Endothelial cell of umbilical vein (primary cell): ENCODE measurements around the gene PAK4. TPM values are rescaled to one million over a fixed set of nuclear protein-coding genes. Genes with fewer than 3 reads are reported as not detected.

ENCODE experiments used
- BruUV-seq: library from RNA; stranded (reverse); fragments of 400-500 nt; replicated peaks from 2 replicates; lab custom pipeline; 2021; lab: Mats Ljungman, UMichigan
- CTCF ChIA-PET: fragments of 300-600, 350-600 bp; sonication (Branson Sonifier 250); formaldehyde crosslinking; loops from one replicate; lab custom pipeline; 2021; ENCODE audit warnings: antibody characterized with exemption, inconsistent platforms; lab: Charles Lee
- POLR2A ChIA-PET: fragments of 300-600, 350-600 bp; sonication (Branson Sonifier 250); formaldehyde crosslinking; loops from one replicate; lab custom pipeline; 2021; ENCODE audit warnings: antibody characterized with exemption, inconsistent platforms; lab: Charles Lee
- DNase-seq: peaks from one replicate; pipeline ENCODE4 v3.0.0-alpha.2; 2011; ENCODE audit warnings: low read depth, low spot score
- FAIRE-seq: peaks from 2 replicates; lab custom pipeline; 2011; peaks lifted over from hg19 to GRCh38; lab: Jason Lieb, UNC
- H2AFZ ChIP-seq: 2 replicates; pipeline ENCODE4 v1.6.0; 2012; ENCODE audit warnings: low read depth, low read length, control low read depth, inconsistent platforms
- H3K27ac ChIP-seq: 2 replicates; pipeline ENCODE4 v1.5.1; 2011; ENCODE audit warnings: low read depth, mild to moderate bottlenecking, control low read depth, low read length, moderate library complexity; ENCODE audit not compliant: insufficient read depth
- H3K27me3 ChIP-seq, 2 experiments: 2 replicates each; pipeline versions ENCODE4 v1.6.0 to v1.6.1; 2011; ENCODE audit warnings: low read length in 2 of 2, mixed read lengths in 1 of 2; ENCODE audit not compliant: control insufficient read depth in 2 of 2, insufficient read depth in 2 of 2
- H3K36me3 ChIP-seq, 2 experiments: 2 replicates in 1 of 2; 3 replicates in 1 of 2; pipeline ENCODE4 v1.5.1; 2011; ENCODE audit warnings: low read length in 2 of 2, mild to moderate bottlenecking in 1 of 2, moderate library complexity in 1 of 2; ENCODE audit not compliant: control insufficient read depth in 2 of 2, insufficient read depth in 2 of 2; ENCODE audit errors: extremely low read depth in 1 of 2
- H3K4me1 ChIP-seq: 3 replicates; pipeline ENCODE4 v1.5.1; 2011; ENCODE audit warnings: mild to moderate bottlenecking, low read length; ENCODE audit not compliant: control insufficient read depth, insufficient read depth; ENCODE audit errors: extremely low read depth
- H3K4me2 ChIP-seq: 2 replicates; pipeline ENCODE4 v1.6.1; 2011; ENCODE audit warnings: low read length, control low read depth, mixed read lengths; ENCODE audit not compliant: insufficient read depth
- H3K4me3 ChIP-seq, 3 experiments: fragments of 200-600 bp in 1 of 3; sonication (generic), shearing (Covaris generic) in 1 of 3; replicated peaks in 1 of 3; 2 replicates each; pipeline ENCODE4 v1.5.1; 2011 to 2016; ENCODE audit warnings: control low read depth in 3 of 3, low read length in 3 of 3, mild to moderate bottlenecking in 2 of 3, inconsistent platforms in 1 of 3, low read depth in 1 of 3, moderate library complexity in 1 of 3; ENCODE audit not compliant: insufficient read depth in 1 of 3
- H3K79me2 ChIP-seq: 2 replicates; pipeline ENCODE4 v1.6.0; 2012; ENCODE audit warnings: low read length, inconsistent platforms; ENCODE audit not compliant: control insufficient read depth, insufficient read depth
- H3K9ac ChIP-seq: replicated peaks from 2 replicates; pipeline ENCODE3; 2011; ENCODE audit warnings: low read length, control low read depth; ENCODE audit not compliant: insufficient read depth; ENCODE audit errors: extremely low read depth
- H3K9me1 ChIP-seq: replicated peaks from 3 replicates; pipeline ENCODE4 v1.6.0; 2011; ENCODE audit warnings: mild to moderate bottlenecking, low read length; ENCODE audit not compliant: control insufficient read depth, insufficient read depth; ENCODE audit errors: extremely low read depth
- H3K9me3 ChIP-seq: replicated peaks from 2 replicates; pipeline ENCODE4 v1.5.1; 2012; ENCODE audit warnings: low read length, inconsistent platforms; ENCODE audit not compliant: control insufficient read depth, insufficient read depth
- H4K20me1 ChIP-seq: replicated peaks from 2 replicates; pipeline ENCODE3; 2011; ENCODE audit warnings: mild to moderate bottlenecking, low read length; ENCODE audit not compliant: control insufficient read depth, insufficient read depth; ENCODE audit errors: extremely low read depth
- EZH2 ChIP-seq: IDR thresholded peaks from 2 replicates; pipeline ENCODE4 v1.6.1; 2012; ENCODE audit warnings: borderline replicate concordance, low read depth, mild to moderate bottlenecking, moderate library complexity, low read length, inconsistent platforms; ENCODE audit not compliant: severe bottlenecking
- FOS ChIP-seq: IDR thresholded peaks from 2 replicates; pipeline ENCODE4 v1.6.1; 2011; ENCODE audit warnings: mild to moderate bottlenecking, low read length, moderate library complexity, borderline replicate concordance; ENCODE audit not compliant: insufficient read depth
- GATA2 ChIP-seq: IDR thresholded peaks from 2 replicates; pipeline ENCODE4 v1.7.0; 2011; ENCODE audit warnings: low read depth, mild to moderate bottlenecking, moderate library complexity, mixed read lengths, low read length; ENCODE audit not compliant: insufficient read length, insufficient read depth
- JUN ChIP-seq: IDR thresholded peaks from 2 replicates; pipeline ENCODE4 v1.6.1; 2011; ENCODE audit warnings: borderline replicate concordance, low read depth; ENCODE audit not compliant: insufficient read length, insufficient read depth
- MYC ChIP-seq: IDR thresholded peaks from one replicate; pipeline ENCODE4 v1.6.1; 2011; ENCODE audit warnings: mild to moderate bottlenecking, low read depth, low read length
- POLR2A ChIP-seq: IDR thresholded peaks from 2 replicates; pipeline ENCODE4 v1.6.1; 2012; ENCODE audit warnings: low read depth, mild to moderate bottlenecking, control low read depth, low read length
- POLR2AphosphoS5 ChIP-seq: IDR thresholded peaks from 2 replicates; pipeline ENCODE4 v1.6.1; 2012; ENCODE audit warnings: low read depth, mild to moderate bottlenecking, control low read depth, low read length, moderate library complexity; ENCODE audit not compliant: insufficient read depth
- dilution Hi-C: fragments of 300-500 bp; cut with MboI; formaldehyde crosslinking; loops from one replicate; pipeline ENCODE4 v1.15.0; 2019; ENCODE audit warnings: low sequenced_read_pairs; ENCODE audit not compliant: extremely low pct_ligation_motif_present
- intact Hi-C: fragments of 100-400 bp; cut with micrococcal nuclease; formaldehyde crosslinking; loops from one replicate; pipeline ENCODE4 v1.10.0; 2022
- polyA plus RNA-seq, 4 experiments: library from polyadenylated mRNA; depleted of rRNA in 3 of 4; stranded (reverse) in 3 of 4; unstranded in 1 of 4; fragments of >200 nt; gene quantifications; 2 replicates each; pipeline versions ENCODE4 v1.2.1 to v1.2.3, GENCODE V29; 2011 to 2012; ENCODE audit warnings: missing spikeins in 1 of 4
- total RNA-seq: library from RNA; stranded (reverse); gene quantifications from 2 replicates; pipeline ENCODE4 v1.2.3, GENCODE V29; 2021
- TF ChIP-seq, protein P1 (sequence below): IDR thresholded peaks from 2 replicates; pipeline ENCODE4 v1.6.1; 2011; ENCODE audit not compliant: insufficient read depth, insufficient read length
- TF ChIP-seq, protein P2 (sequence below), 2 donors: IDR thresholded peaks; 1 replicate in 1 of 2; 2 replicates in 1 of 2; pipeline ENCODE4 v1.5.1; 2011; ENCODE audit warnings: low read length in 2 of 2, mild to moderate bottlenecking in 2 of 2, moderate library complexity in 2 of 2, control low read depth in 1 of 2, inconsistent platforms in 1 of 2, low read depth in 1 of 2; ENCODE audit not compliant: insufficient read depth in 1 of 2; ENCODE audit errors: extremely low read depth in 1 of 2

Gene PAK4
- total and polyA plus RNA-seq, 2 donors (not counting 3 experiments of a cell fraction or from before 2014, with no cell fraction given): 39.8 to 55.4 TPM

DNA sequence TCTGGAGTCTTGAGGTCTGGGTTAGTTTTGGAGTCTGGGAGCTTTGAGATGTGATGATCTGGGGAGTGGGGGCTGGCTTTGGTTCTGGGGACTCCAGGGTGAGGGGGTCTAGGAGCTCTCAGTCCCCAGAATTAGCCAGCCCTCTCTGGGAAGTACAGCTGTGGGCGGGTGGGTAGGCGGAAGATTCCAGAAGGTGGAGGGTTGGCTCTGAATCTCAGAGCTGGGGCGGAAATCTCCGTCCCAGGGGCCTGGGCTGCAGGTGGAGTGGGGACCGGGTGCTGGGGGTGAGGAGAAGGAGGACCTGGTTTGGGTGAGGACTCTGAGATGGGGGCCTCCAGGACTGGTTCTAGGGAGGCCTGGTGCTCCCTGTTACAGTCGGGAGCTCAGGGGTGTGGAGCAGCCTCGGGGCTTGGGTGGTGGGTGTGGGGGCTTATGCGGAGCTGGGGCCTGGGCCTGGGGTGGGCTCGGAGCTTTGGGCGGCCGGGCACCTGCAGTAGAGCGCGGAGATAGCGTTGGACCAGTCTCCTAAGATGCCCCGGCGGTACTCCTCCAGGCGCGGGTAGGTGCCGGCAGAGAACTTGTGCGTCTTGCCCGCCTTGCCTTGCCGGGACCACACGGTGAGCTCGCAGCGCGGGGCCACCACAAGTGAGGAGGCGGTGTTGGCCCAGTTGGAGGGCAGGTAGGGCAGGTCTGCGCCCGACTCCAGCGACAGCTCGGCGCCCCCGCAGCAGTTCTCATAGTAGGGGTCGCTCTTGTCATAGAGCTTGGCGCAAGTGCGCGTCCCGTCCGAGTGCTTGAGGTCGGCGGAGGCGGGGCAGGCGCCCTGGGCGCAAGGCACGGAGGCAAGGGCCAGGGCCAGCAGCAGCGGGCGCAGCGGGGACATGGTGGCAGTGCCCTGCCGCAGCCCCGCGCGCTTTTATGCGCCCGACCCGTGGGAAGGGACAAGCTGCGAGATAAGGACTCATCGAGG, 78.1 kb downstream of the PAK4 start, which contains the start of gene SYCN:
Gene SYCN, minus strand, starts transcription at position 892 of the 970 bp plus-strand sequence. Its CDS starts 9 bp downstream, at position 883.
- Histone ChIP-seq H4K20me1 (no peaks in the 10 kb centered on the region), H3K9me3 (no peaks in the 10 kb centered on the region), H3K9me1 (no peaks in the 10 kb centered on the region), H3K9ac (no peak within 1 kb of the TSS), H2AFZ (no peak within 1 kb of the TSS), H3K4me1 (no peaks in the 10 kb centered on the region), H3K79me2 (no peaks in the 10 kb centered on the region), H3K27ac (no peak within 1 kb of the TSS), H3K36me3 (no peaks in the 10 kb centered on the region), H3K4me3 (no peak within 1 kb of the TSS), H3K4me2 (no peak within 1 kb of the TSS), H3K27me3 (peaks cover 17 to 24% of the 10 kb centered on the region in 2 experiments)
- POLR2A ChIA-PET: no interaction called here
- FAIRE-seq: no peak
- TF ChIP-seq EZH2 (no peak), POLR2A (no peak), JUN (no peak), GATA2 (no peak), FOS (no peak), MYC (no peak), POLR2AphosphoS5 (no peak)
- TF ChIP-seq, protein P1, sequence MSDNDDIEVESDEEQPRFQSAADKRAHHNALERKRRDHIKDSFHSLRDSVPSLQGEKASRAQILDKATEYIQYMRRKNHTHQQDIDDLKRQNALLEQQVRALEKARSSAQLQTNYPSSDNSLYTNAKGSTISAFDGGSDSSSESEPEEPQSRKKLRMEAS: no peak
- TF ChIP-seq, protein P2, sequence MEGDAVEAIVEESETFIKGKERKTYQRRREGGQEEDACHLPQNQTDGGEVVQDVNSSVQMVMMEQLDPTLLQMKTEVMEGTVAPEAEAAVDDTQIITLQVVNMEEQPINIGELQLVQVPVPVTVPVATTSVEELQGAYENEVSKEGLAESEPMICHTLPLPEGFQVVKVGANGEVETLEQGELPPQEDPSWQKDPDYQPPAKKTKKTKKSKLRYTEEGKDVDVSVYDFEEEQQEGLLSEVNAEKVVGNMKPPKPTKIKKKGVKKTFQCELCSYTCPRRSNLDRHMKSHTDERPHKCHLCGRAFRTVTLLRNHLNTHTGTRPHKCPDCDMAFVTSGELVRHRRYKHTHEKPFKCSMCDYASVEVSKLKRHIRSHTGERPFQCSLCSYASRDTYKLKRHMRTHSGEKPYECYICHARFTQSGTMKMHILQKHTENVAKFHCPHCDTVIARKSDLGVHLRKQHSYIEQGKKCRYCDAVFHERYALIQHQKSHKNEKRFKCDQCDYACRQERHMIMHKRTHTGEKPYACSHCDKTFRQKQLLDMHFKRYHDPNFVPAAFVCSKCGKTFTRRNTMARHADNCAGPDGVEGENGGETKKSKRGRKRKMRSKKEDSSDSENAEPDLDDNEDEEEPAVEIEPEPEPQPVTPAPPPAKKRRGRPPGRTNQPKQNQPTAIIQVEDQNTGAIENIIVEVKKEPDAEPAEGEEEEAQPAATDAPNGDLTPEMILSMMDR (IDR thresholded peaks at IDR 0.05; ENCODE audit: extremely low read depth in 1 of 2, insufficient read depth in 1 of 2, low read depth in 1 of 2, low read length in 2 of 2): no peak
- CTCF ChIA-PET: interaction anchor here (0.6 to 2.9 kb wide), 4 partner anchors 8 to 81 kb away, joined by 3 to 10 read pairs (median 3); no protein-coding TSS in a partner anchor
- intact Hi-C loops: no loop called here
- BruUV-seq: no TSS peak
- DNase-seq: no peak
- dilution Hi-C loops: no loop called here
